Measurements from ENCODE around the gene NDUFAF8.

Gene NDUFAF8

GRCh38 chr17:81248649-81249048, 9.5 kb downstream of the NDUFAF8 start:
- 90% methylated on average over 15 of the region's 16 CpGs for WGBS (ENCODE audit: insufficient coverage)
- Histone ChIP-seq H3K4me3 (ENCODE audit: control insufficient read depth in 1 of 7, extremely low read depth in 1 of 7, insufficient read depth in 4 of 7, low read depth in 2 of 7, low read length in 6 of 7) (no peak overlapping the region), H3K27ac (ENCODE audit: insufficient read depth in 1 of 2, low read depth in 1 of 2, low read length in 2 of 2, poor library complexity in 1 of 2, severe bottlenecking in 2 of 2) (no peak overlapping the region), H3K36me3 (ENCODE audit: control insufficient read depth in 4 of 4, insufficient read depth in 4 of 4, low read length in 3 of 4) (peaks cover 2 to 57% (median 43%) of the 10 kb centered on the region in 4 experiments), H3K27me3 (replicated peaks in 2 of 5; ENCODE audit: control insufficient read depth in 4 of 5, insufficient read depth in 5 of 5, low read length in 4 of 5) (no peaks in the 10 kb centered on the region), H3K9me3 (ENCODE audit: control extremely low read depth in 1 of 5, control insufficient read depth in 4 of 5, insufficient read depth in 2 of 5, low read depth in 1 of 5, low read length in 4 of 5) (no peaks in the 10 kb centered on the region), H3K4me1 (ENCODE audit: control extremely low read depth in 1 of 4, control insufficient read depth in 4 of 4, insufficient read depth in 4 of 4, low read length in 3 of 4) (no peaks in the 10 kb centered on the region)
- POLR2A ChIA-PET = no interaction called here
- CTCF ChIA-PET = interaction anchor here (1.1 kb wide), 1 partner anchor 64 kb away, joined by 3 read pairs; no protein-coding TSS in a partner anchor
- DNase-seq = no peak

- H3K4me3 ChIP-seq (ENCODE audit: control insufficient read depth in 1 of 7, extremely low read depth in 1 of 7, insufficient read depth in 4 of 7, low read depth in 2 of 7, low read length in 6 of 7) = no peak overlapping the region
- ChIA-PET POLR2A (no interaction called here), CTCF (no interaction called here)
- peaks cover 2 to 57% (median 44%) of the 10 kb centered on the region in 4 experiments for H3K36me3 ChIP-seq (ENCODE audit: control insufficient read depth in 4 of 4, insufficient read depth in 4 of 4, low read length in 3 of 4)
- DNase-seq = peak in 2 of 3 donors; percentile 14 to 26
- no peaks in the 10 kb centered on the region for H3K4me1 ChIP-seq (ENCODE audit: control extremely low read depth in 1 of 4, control insufficient read depth in 4 of 4, insufficient read depth in 4 of 4, low read length in 3 of 4)
- 98% methylated on average over 15 of the region's 15 CpGs for WGBS (ENCODE audit: insufficient coverage)
- no peaks in the 10 kb centered on the region for H3K27me3 ChIP-seq (replicated peaks in 2 of 5; ENCODE audit: control insufficient read depth in 4 of 5, insufficient read depth in 5 of 5, low read length in 4 of 5)
- H3K27ac ChIP-seq (ENCODE audit: insufficient read depth in 1 of 2, low read depth in 1 of 2, low read length in 2 of 2, poor library complexity in 1 of 2, severe bottlenecking in 2 of 2) = no peak overlapping the region
- H3K9me3 ChIP-seq (ENCODE audit: control extremely low read depth in 1 of 5, control insufficient read depth in 4 of 5, insufficient read depth in 2 of 5, low read depth in 1 of 5, low read length in 4 of 5) = no peaks in the 10 kb centered on the region
These were observed 10.3 kb downstream of the NDUFAF8 start for GRCh38 chr17:81249223-81250040.

DNA sequence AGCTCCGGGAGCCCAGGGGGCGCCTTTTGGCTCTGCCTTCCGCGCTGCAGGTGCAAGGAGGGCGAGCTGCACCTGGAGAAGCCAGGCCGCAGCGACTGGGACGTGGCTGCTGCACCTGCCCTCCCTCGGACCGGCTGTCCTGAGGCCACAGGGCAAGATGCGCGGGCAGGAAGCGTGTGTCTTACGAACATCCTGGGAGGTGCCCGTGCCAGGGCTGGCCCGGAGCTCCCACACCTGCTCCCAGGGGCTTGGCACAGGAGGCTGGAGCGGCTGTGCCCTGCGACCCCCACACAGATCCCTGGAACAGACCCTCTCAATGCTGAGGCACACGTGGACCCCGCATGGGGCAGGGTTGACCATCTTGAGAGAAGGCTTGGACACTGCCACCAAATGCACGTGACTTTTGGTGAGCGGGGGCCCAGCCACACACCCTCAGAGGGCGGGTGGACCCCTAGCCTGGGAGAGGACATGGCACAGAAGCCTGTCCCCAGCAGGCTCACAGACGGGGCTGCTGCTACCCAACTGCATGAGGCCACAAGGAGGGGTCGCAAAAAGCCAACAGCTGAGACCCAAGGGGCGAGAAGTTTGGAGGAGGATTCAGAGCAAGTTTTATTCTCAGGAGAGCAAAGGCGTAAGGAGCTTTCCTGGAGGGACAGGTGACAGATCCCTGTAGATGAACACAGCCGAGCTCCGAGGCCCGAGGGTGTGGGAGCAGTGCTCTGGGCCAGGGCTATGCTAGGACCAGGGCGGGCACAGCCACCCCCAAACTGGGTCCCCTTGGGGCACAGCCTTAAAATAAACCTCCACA, 11.4 kb downstream of the NDUFAF8 start:
- H3K36me3 ChIP-seq (ENCODE audit: control insufficient read depth in 4 of 4, insufficient read depth in 4 of 4, low read length in 3 of 4) = peaks cover 2 to 49% (median 43%) of the 10 kb centered on the region in 4 experiments
- no peaks in the 10 kb centered on the region for H3K9me3 ChIP-seq (ENCODE audit: control extremely low read depth in 1 of 5, control insufficient read depth in 4 of 5, insufficient read depth in 2 of 5, low read depth in 1 of 5, low read length in 4 of 5)
- CTCF ChIA-PET = interaction anchor here (0.7 to 1.5 kb wide), 2 partner anchors 276 to 288 kb away, joined by 3 to 5 read pairs; no protein-coding TSS in a partner anchor
- 97% methylated on average over 28 of the region's 31 CpGs for WGBS (ENCODE audit: insufficient coverage)
- POLR2A ChIA-PET = no interaction called here
- no peak for DNase-seq
- no peak overlapping the region for H3K4me3 ChIP-seq (ENCODE audit: control insufficient read depth in 1 of 7, extremely low read depth in 1 of 7, insufficient read depth in 4 of 7, low read depth in 2 of 7, low read length in 6 of 7)
- peaks cover 0 to 8% (median 0%) of the 10 kb centered on the region in 4 experiments for H3K4me1 ChIP-seq (ENCODE audit: control extremely low read depth in 1 of 4, control insufficient read depth in 4 of 4, insufficient read depth in 4 of 4, low read length in 3 of 4)
- no peaks in the 10 kb centered on the region for H3K27me3 ChIP-seq (replicated peaks in 2 of 5; ENCODE audit: control insufficient read depth in 4 of 5, insufficient read depth in 5 of 5, low read length in 4 of 5)
- H3K27ac ChIP-seq (ENCODE audit: insufficient read depth in 1 of 2, low read depth in 1 of 2, low read length in 2 of 2, poor library complexity in 1 of 2, severe bottlenecking in 2 of 2) = no peak overlapping the region

DNA sequence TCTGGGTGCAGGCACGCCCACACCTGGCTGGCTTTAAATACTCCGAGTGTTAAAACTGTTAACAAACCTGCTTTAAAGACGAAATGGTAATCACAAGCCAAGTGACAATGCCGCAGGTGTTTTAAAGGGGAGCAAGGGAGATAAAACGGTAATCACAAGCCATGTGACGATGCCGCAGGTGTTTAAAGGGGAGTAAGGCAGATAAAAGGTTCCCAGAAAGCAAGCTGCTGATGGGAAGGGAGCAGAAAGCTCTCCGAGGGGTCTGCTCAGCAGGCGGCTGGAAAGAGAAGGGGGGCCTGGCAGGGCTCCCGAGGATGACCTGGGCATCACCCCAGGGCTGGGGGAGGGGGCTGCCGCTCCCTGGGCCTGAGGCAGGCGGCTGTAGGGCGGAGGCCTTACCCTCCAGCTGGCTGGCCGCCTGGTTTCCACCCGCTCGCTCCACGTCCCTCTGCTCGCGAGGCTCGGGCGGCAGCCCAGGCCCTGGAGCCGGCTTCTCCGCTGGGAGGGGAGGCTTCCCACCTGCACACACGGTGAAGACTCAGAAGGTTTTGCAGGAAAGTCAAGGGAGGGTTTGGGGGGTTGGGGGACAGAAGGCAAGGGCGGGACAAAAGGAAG, 12.1 kb downstream of the NDUFAF8 start:
- no peaks in the 10 kb centered on the region for H3K9me3 ChIP-seq (ENCODE audit: control extremely low read depth in 1 of 5, control insufficient read depth in 4 of 5, insufficient read depth in 2 of 5, low read depth in 1 of 5, low read length in 4 of 5)
- no peaks in the 10 kb centered on the region for H3K27me3 ChIP-seq (replicated peaks in 2 of 5; ENCODE audit: control insufficient read depth in 4 of 5, insufficient read depth in 5 of 5, low read length in 4 of 5)
- 95% methylated on average over 22 of the region's 25 CpGs for WGBS (ENCODE audit: insufficient coverage)
- ChIA-PET POLR2A (no interaction called here), CTCF (interaction anchor here (0.7 to 2.9 kb wide), 3 partner anchors 275 to 350 kb away, joined by 3 to 17 read pairs (median 5); no protein-coding TSS in a partner anchor)
- DNase-seq = no peak
- peaks cover 0 to 9% (median 0%) of the 10 kb centered on the region in 4 experiments for H3K4me1 ChIP-seq (ENCODE audit: control extremely low read depth in 1 of 4, control insufficient read depth in 4 of 4, insufficient read depth in 4 of 4, low read length in 3 of 4)
- no peak overlapping the region for H3K4me3 ChIP-seq (ENCODE audit: control insufficient read depth in 1 of 7, extremely low read depth in 1 of 7, insufficient read depth in 4 of 7, low read depth in 2 of 7, low read length in 6 of 7)
- H3K27ac ChIP-seq (ENCODE audit: insufficient read depth in 1 of 2, low read depth in 1 of 2, low read length in 2 of 2, poor library complexity in 1 of 2, severe bottlenecking in 2 of 2) = no peak overlapping the region
- peaks cover 2 to 48% (median 39%) of the 10 kb centered on the region in 4 experiments for H3K36me3 ChIP-seq (ENCODE audit: control insufficient read depth in 4 of 4, insufficient read depth in 4 of 4, low read length in 3 of 4)

GRCh38 chr17:81251709-81252301, 12.7 kb downstream of the NDUFAF8 start:
- Histone ChIP-seq H3K27me3 (replicated peaks in 2 of 5; ENCODE audit: control insufficient read depth in 4 of 5, insufficient read depth in 5 of 5, low read length in 4 of 5) (no peaks in the 10 kb centered on the region), H3K27ac (ENCODE audit: insufficient read depth in 1 of 2, low read depth in 1 of 2, low read length in 2 of 2, poor library complexity in 1 of 2, severe bottlenecking in 2 of 2) (no peak overlapping the region), H3K4me3 (ENCODE audit: control insufficient read depth in 1 of 7, extremely low read depth in 1 of 7, insufficient read depth in 4 of 7, low read depth in 2 of 7, low read length in 6 of 7) (no peak overlapping the region), H3K4me1 (ENCODE audit: control extremely low read depth in 1 of 4, control insufficient read depth in 4 of 4, insufficient read depth in 4 of 4, low read length in 3 of 4) (peaks cover 0 to 9% (median 0%) of the 10 kb centered on the region in 4 experiments), H3K36me3 (ENCODE audit: control insufficient read depth in 4 of 4, insufficient read depth in 4 of 4, low read length in 3 of 4) (peaks cover 2 to 54% (median 41%) of the 10 kb centered on the region in 4 experiments), H3K9me3 (ENCODE audit: control extremely low read depth in 1 of 5, control insufficient read depth in 4 of 5, insufficient read depth in 2 of 5, low read depth in 1 of 5, low read length in 4 of 5) (no peaks in the 10 kb centered on the region)
- CTCF ChIA-PET = interaction anchor here (0.7 to 2.9 kb wide), 3 partner anchors 21 to 349 kb away, joined by 3 to 17 read pairs (median 5); no protein-coding TSS in a partner anchor
- peak in 1 of 3 donors; percentile 20 for DNase-seq
- 89% methylated on average over 13 of the region's 29 CpGs for WGBS (ENCODE audit: insufficient coverage)
- POLR2A ChIA-PET = no interaction called here

- Histone ChIP-seq H3K4me3 (ENCODE audit: control insufficient read depth in 1 of 7, extremely low read depth in 1 of 7, insufficient read depth in 4 of 7, low read depth in 2 of 7, low read length in 6 of 7) (no peak overlapping the region), H3K27ac (ENCODE audit: insufficient read depth in 1 of 2, low read depth in 1 of 2, low read length in 2 of 2, poor library complexity in 1 of 2, severe bottlenecking in 2 of 2) (no peak overlapping the region), H3K36me3 (ENCODE audit: control insufficient read depth in 4 of 4, insufficient read depth in 4 of 4, low read length in 3 of 4) (peaks cover 2 to 55% (median 37%) of the 10 kb centered on the region in 4 experiments), H3K4me1 (ENCODE audit: control extremely low read depth in 1 of 4, control insufficient read depth in 4 of 4, insufficient read depth in 4 of 4, low read length in 3 of 4) (peaks cover 0 to 9% (median 0%) of the 10 kb centered on the region in 4 experiments), H3K9me3 (ENCODE audit: control extremely low read depth in 1 of 5, control insufficient read depth in 4 of 5, insufficient read depth in 2 of 5, low read depth in 1 of 5, low read length in 4 of 5) (no peaks in the 10 kb centered on the region), H3K27me3 (replicated peaks in 2 of 5; ENCODE audit: control insufficient read depth in 4 of 5, insufficient read depth in 5 of 5, low read length in 4 of 5) (no peaks in the 10 kb centered on the region)
- ChIA-PET CTCF (interaction anchor here (0.7 to 3.0 kb wide), 13 partner anchors 19 to 348 kb away, joined by 3 to 19 read pairs (median 3); no protein-coding TSS in a partner anchor), POLR2A (no interaction called here)
- 95% methylated on average over 15 of the region's 15 CpGs for WGBS (ENCODE audit: insufficient coverage)
- no peak for DNase-seq
These were observed 13.3 kb downstream of the NDUFAF8 start for GRCh38 chr17:81252326-81252986.
